ENCODE results near the gene TLK1. TPM values are rescaled to one million over a fixed set of nuclear protein-coding genes. Genes with fewer than 3 reads are reported as not detected.

The TLK1 gene
- total RNA-seq, 1 donor from 2014 or later, result 26.3 TPM

GRCh38 chr2:171139860-171140259 is 20.8 kb downstream of the TLK1 start:
- no peaks in the 10 kb centered on the region for H3K9me3 ChIP-seq (replicated peaks)
- intact Hi-C loops (cut with micrococcal nuclease), result no loop called here
- DNase-seq, result no peak
- H3K4me1 ChIP-seq, result peaks cover 42% of the 10 kb centered on the region
- H3K4me3 ChIP-seq, result no peak overlapping the region
- no peaks in the 10 kb centered on the region for H3K27me3 ChIP-seq (ENCODE audit: low read depth)
- no peaks in the 10 kb centered on the region for H3K36me3 ChIP-seq
- H3K27ac ChIP-seq (replicated peaks), result no peak overlapping the region
- no peak for TF ChIP-seq CTCF (IDR thresholded peaks at IDR 0.05; ENCODE audit: borderline replicate concordance)

- H3K27ac ChIP-seq (replicated peaks), result no peak overlapping the region
- DNase-seq, result no peak
- H3K27me3 ChIP-seq (ENCODE audit: low read depth), result no peaks in the 10 kb centered on the region
- no peak for TF ChIP-seq CTCF (IDR thresholded peaks at IDR 0.05; ENCODE audit: borderline replicate concordance)
- peaks cover 51% of the 10 kb centered on the region for H3K4me1 ChIP-seq
- intact Hi-C loops (cut with micrococcal nuclease), result no loop called here
- H3K9me3 ChIP-seq (replicated peaks), result no peaks in the 10 kb centered on the region
- H3K36me3 ChIP-seq, result no peaks in the 10 kb centered on the region
- no peak overlapping the region for H3K4me3 ChIP-seq
These were observed 24.7 kb downstream of the TLK1 start for GRCh38 chr2:171136024-171136423.

- intact Hi-C loops (cut with micrococcal nuclease), result no loop called here
- no peaks in the 10 kb centered on the region for H3K36me3 ChIP-seq
- no peak for DNase-seq
- TF ChIP-seq CTCF (IDR thresholded peaks at IDR 0.05; ENCODE audit: borderline replicate concordance), result no peak
- no peaks in the 10 kb centered on the region for H3K9me3 ChIP-seq (replicated peaks)
- no peaks in the 10 kb centered on the region for H3K27me3 ChIP-seq (ENCODE audit: low read depth)
- no peak overlapping the region for H3K27ac ChIP-seq (replicated peaks)
- H3K4me3 ChIP-seq, result no peak overlapping the region
- peaks cover 46% of the 10 kb centered on the region for H3K4me1 ChIP-seq
These were observed 26.0 kb downstream of the TLK1 start for GRCh38 chr2:171134624-171135230.

- H3K9me3 ChIP-seq (replicated peaks), result no peaks in the 10 kb centered on the region
- H3K36me3 ChIP-seq, result no peaks in the 10 kb centered on the region
- no peak for DNase-seq
- intact Hi-C loops (cut with micrococcal nuclease), result no loop called here
- no peak for TF ChIP-seq CTCF (IDR thresholded peaks at IDR 0.05; ENCODE audit: borderline replicate concordance)
- H3K27me3 ChIP-seq (ENCODE audit: low read depth), result no peaks in the 10 kb centered on the region
- no peak overlapping the region for H3K27ac ChIP-seq (replicated peaks)
- H3K4me1 ChIP-seq, result peaks cover 26% of the 10 kb centered on the region
- H3K4me3 ChIP-seq, result no peak overlapping the region
These were observed 28.6 kb downstream of the TLK1 start for GRCh38 chr2:171132086-171132485.

GRCh38 chr2:171128461-171128860 is 32.2 kb downstream of the TLK1 start:
- intact Hi-C loops (cut with micrococcal nuclease), result no loop called here
- no peaks in the 10 kb centered on the region for H3K9me3 ChIP-seq (replicated peaks)
- H3K27ac ChIP-seq (replicated peaks), result no peak overlapping the region
- peaks cover 33% of the 10 kb centered on the region for H3K4me1 ChIP-seq
- DNase-seq, result no peak
- no peaks in the 10 kb centered on the region for H3K36me3 ChIP-seq
- no peak for TF ChIP-seq CTCF (IDR thresholded peaks at IDR 0.05; ENCODE audit: borderline replicate concordance)
- H3K27me3 ChIP-seq (ENCODE audit: low read depth), result no peaks in the 10 kb centered on the region
- H3K4me3 ChIP-seq, result no peak overlapping the region

Data from left ventricle myocardium inferior (tissue), 1 donor.